Body of pancreas (tissue), 4 donors: ENCODE results near the gene S1PR1.

Experiments
- CTCF ChIP-seq, 7 experiments: fragments of 450-650 bp in 4 of 7; fragments of 200-600 bp in 3 of 7; sonication (generic) in 3 of 7; IDR thresholded peaks; one replicate each; pipeline ENCODE4 v1.5.1; 2016 to 2019; ENCODE audit warnings: antibody characterized with exemption in 7 of 7
- POLR2A ChIP-seq, 3 donors: fragments of 450-650 bp; IDR thresholded peaks; one replicate each; pipeline ENCODE4 v1.6.1; 2016; ENCODE audit warnings: antibody characterized with exemption in 3 of 3, mild to moderate bottlenecking in 2 of 3

GRCh38 chr1:101188331-101188730, 48.5 kb upstream of the S1PR1 start:
- no peak for TF ChIP-seq CTCF (IDR thresholded peaks at IDR 0.05)
- no peak for TF ChIP-seq POLR2A (IDR thresholded peaks at IDR 0.05)
